Activated naive CD8-positive, alpha-beta T cell treated with anti-CD3 and anti-CD28 coated beads for 36 hours (primary cell): ENCODE data around the gene MAP3K6. TPM values are rescaled to one million over a fixed set of nuclear protein-coding genes. Genes with fewer than 3 reads are reported as not detected.
A peak's percentile ranks its signal among the peaks of the same experiment; 100 is the strongest.
"Not testable (repeated sequence)": the region's sequence is repeated elsewhere in the genome, so short reads cannot be mapped to it uniquely, and the experiment has no call there.

Experiments
- DNase-seq: peaks from one replicate; pipeline ENCODE4 v3.0.0; 2021
- H3K27ac Mint-ChIP-seq: one replicate; pipeline ENCODE4 v1.8.0; 2022; ENCODE audit warnings: mild to moderate bottlenecking, moderate library complexity, mixed read lengths
- H3K27me3 Mint-ChIP-seq: one replicate; pipeline ENCODE4 v1.8.0; 2022; ENCODE audit warnings: mild to moderate bottlenecking, mixed read lengths
- H3K36me3 Mint-ChIP-seq: one replicate; pipeline ENCODE4 v1.8.0; 2021; ENCODE audit warnings: mild to moderate bottlenecking, mixed read lengths
- H3K4me1 Mint-ChIP-seq: one replicate; pipeline ENCODE4 v1.8.0; 2021; ENCODE audit warnings: mixed read lengths
- H3K4me3 Mint-ChIP-seq: one replicate; pipeline ENCODE4 v1.8.0; 2022; ENCODE audit warnings: mild to moderate bottlenecking, moderate library complexity, mixed read lengths
- H3K9me3 Mint-ChIP-seq: one replicate; pipeline ENCODE4 v1.8.0; 2022; ENCODE audit warnings: mixed read lengths
- total RNA-seq, 2 experiments: library from RNA; stranded (reverse); gene quantifications; one replicate each; pipeline ENCODE4 v1.2.3, GENCODE V29; 2021

Gene MAP3K6
- 1 to 10 TPM; 3.0 to 4.5 TPM for total RNA-seq

DNA sequence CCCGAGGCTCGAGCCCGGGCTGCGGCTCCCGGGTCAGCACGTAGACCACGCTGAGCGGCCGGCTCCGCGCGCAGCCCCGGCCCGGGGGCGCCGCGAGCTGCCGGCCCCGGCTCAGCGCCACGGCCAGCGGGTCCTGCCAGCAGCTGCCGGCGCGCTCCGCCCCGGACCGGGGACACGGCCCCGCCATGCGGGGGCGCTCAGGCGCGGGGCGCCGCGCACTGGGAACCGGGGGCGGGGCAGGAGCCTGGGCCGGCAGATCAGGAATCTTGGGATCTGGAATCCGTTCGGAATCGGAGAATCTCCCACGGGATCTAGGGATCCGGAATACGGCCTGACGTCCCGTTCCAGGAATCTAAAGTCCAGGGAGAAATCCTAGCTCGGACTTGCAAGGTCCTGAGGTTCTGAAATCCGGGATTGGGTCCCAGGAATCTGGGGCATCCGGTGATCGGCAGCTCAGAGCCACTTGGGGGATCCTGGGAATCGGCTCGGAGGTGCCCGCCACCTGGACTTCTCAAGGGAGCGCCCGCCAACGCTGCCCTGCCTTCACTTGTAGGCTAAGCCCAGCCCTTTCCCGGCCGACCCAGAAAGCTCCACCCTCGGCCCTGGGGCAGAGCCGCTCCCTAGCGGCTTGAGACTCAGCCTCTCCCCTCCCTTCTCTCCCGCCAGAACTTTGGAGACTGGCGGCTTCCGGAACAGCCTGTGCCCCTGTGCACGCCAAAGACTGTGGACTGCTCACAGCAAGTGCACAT is at the start of gene MAP3K6:
TSS of gene MAP3K6 (minus strand) at position 551 of the 749 bp plus-strand sequence. CDS start at position 187, 364 bp downstream.
- H3K27ac Mint-ChIP-seq: peak within 1 kb of the TSS; percentile 69

DNA sequence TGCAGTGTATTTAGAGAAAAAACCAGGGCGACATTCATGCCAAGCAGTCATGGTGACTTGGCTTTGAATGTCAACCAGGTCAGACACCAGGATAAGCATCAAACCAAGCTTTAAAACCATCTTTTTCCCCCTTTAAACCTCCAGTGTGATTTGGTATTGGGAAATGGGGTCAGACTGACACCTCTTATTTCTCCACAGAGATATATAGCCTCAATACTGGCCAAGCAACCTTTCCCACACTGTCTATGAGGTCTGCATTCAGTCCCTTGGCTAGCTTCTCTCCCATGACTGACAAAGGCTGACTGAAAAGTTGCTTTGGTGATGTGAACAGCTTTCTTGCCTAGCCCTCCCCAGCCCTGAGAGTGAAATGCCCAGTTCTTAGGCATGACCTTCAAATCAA is 47.3 kb upstream of the MAP3K6 start:
- no peak for DNase-seq
- no peak overlapping the region for H3K4me3 Mint-ChIP-seq
- no peaks in the 10 kb centered on the region for H3K9me3 Mint-ChIP-seq
- no peaks in the 10 kb centered on the region for H3K27me3 Mint-ChIP-seq
- no peak overlapping the region for H3K27ac Mint-ChIP-seq
- peaks cover 27% of the 10 kb centered on the region for H3K36me3 Mint-ChIP-seq
- H3K4me1 Mint-ChIP-seq: peaks cover 27% of the 10 kb centered on the region

More for the DNA sequence above, at the start of gene MAP3K6:
- peak; percentile 49 for DNase-seq
- H3K9me3 Mint-ChIP-seq: no peaks in the 10 kb centered on the region
- peak within 1 kb of the TSS; percentile 84 for H3K4me3 Mint-ChIP-seq
- no peaks in the 10 kb centered on the region for H3K36me3 Mint-ChIP-seq
- peaks cover 27% of the 10 kb centered on the region for H3K4me1 Mint-ChIP-seq
- H3K27me3 Mint-ChIP-seq: no peaks in the 10 kb centered on the region

- no peaks in the 10 kb centered on the region for H3K9me3 Mint-ChIP-seq
- H3K27me3 Mint-ChIP-seq: no peaks in the 10 kb centered on the region
- no peak for DNase-seq
- H3K27ac Mint-ChIP-seq: peak overlapping the region; percentile 4
- H3K4me3 Mint-ChIP-seq: no peak overlapping the region
- H3K4me1 Mint-ChIP-seq: peaks cover 16% of the 10 kb centered on the region
- H3K36me3 Mint-ChIP-seq: peaks cover 28% of the 10 kb centered on the region
These were observed 46.2 kb upstream of the MAP3K6 start for GRCh38 chr1:27413004-27413403.

DNA sequence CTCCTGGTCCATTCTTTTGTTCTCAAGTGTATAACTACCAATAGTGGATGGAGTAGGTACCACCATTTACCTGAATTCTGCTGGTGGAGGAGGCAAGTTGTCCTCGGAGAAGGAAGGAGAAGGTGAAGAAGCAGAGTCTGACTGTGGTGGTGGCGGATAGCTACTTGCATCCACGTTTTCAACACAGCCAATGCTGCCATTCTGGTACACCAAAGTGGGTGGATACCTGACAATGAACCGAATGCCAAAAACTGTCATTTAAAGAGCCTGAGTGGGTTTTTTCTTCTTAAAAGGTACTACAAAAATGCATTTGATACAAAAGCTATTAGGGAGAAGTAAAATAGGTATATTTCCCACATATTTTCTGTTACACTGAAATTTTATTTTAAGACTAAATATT is 45.7 kb upstream of the MAP3K6 start:
- peaks cover 28% of the 10 kb centered on the region for H3K36me3 Mint-ChIP-seq
- H3K9me3 Mint-ChIP-seq: no peaks in the 10 kb centered on the region
- peaks cover 15% of the 10 kb centered on the region for H3K4me1 Mint-ChIP-seq
- H3K27ac Mint-ChIP-seq: no peak overlapping the region
- no peak overlapping the region for H3K4me3 Mint-ChIP-seq
- H3K27me3 Mint-ChIP-seq: no peaks in the 10 kb centered on the region
- DNase-seq: no peak

DNA sequence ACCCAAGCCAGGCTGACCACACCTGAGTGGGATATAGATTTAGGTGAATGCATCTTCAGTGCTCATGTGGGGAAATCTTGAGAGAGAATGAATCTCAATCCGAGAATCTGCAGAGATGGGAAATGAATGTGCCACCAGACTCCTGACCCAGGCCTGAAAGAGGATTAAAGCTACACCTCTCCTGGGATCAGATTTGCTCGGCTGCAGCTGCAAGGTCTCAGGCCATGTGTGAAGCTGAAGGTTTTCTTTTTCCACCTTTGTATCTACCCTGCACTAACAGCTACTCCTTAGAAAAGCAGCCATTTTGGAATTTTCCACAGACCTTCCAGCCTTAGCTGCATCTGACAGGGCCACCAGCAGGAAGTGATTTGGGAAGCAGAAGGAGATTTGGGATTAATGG is 43.9 kb upstream of the MAP3K6 start:
- Mint-ChIP-seq H3K4me1 (no peaks in the 10 kb centered on the region), H3K9me3 (no peaks in the 10 kb centered on the region), H3K36me3 (peaks cover 24% of the 10 kb centered on the region), H3K4me3 (no peak overlapping the region), H3K27ac (no peak overlapping the region), H3K27me3 (no peaks in the 10 kb centered on the region)
- DNase-seq: no peak

- H3K27ac Mint-ChIP-seq: no peak overlapping the region
- DNase-seq: no peak
- H3K27me3 Mint-ChIP-seq: no peaks in the 10 kb centered on the region
- no peaks in the 10 kb centered on the region for H3K4me1 Mint-ChIP-seq
- H3K4me3 Mint-ChIP-seq: no peak overlapping the region
- no peaks in the 10 kb centered on the region for H3K9me3 Mint-ChIP-seq
- peaks cover 20% of the 10 kb centered on the region for H3K36me3 Mint-ChIP-seq
These were observed 42.9 kb upstream of the MAP3K6 start for GRCh38 chr1:27409669-27410068.

DNA sequence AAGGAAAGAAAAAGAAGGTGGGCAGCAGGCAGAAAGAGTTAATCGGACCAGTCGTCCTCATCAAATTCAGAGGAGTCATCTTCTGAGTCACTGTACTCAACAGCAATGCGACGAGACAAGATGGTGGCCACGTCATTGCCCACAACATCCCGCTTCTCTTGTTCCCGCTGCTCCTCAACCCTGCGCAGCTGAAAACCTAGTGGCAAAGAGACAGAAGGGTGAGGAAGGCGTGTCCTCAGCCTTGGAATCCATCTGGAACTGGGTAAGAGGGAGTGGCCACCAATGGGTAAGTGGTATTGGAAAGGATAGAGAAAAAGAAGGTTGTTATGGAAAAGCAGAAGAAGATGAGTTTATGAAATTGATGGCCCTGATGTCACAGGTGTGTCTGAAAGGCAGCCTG is 41.4 kb upstream of the MAP3K6 start:
- DNase-seq: no peak
- H3K9me3 Mint-ChIP-seq: no peaks in the 10 kb centered on the region
- no peaks in the 10 kb centered on the region for H3K27me3 Mint-ChIP-seq
- H3K4me1 Mint-ChIP-seq: peaks cover 13% of the 10 kb centered on the region
- peaks cover 18% of the 10 kb centered on the region for H3K36me3 Mint-ChIP-seq
- no peak overlapping the region for H3K4me3 Mint-ChIP-seq
- peak overlapping the region; percentile 67 for H3K27ac Mint-ChIP-seq

- peaks cover 22% of the 10 kb centered on the region for H3K4me1 Mint-ChIP-seq
- H3K9me3 Mint-ChIP-seq, H3K27me3 Mint-ChIP-seq, DNase-seq, H3K4me3 Mint-ChIP-seq: not testable (repeated sequence)
- peaks cover 13% of the 10 kb centered on the region for H3K36me3 Mint-ChIP-seq
- peak overlapping the region; percentile 67 for H3K27ac Mint-ChIP-seq
These were observed 40.0 kb upstream of the MAP3K6 start for GRCh38 chr1:27406791-27407190.

GRCh38 chr1:27406362-27406680 is 39.6 kb upstream of the MAP3K6 start:
- Mint-ChIP-seq H3K4me1 (peaks cover 25% of the 10 kb centered on the region), H3K36me3 (peaks cover 13% of the 10 kb centered on the region), H3K9me3 (no peaks in the 10 kb centered on the region), H3K27ac (peak overlapping the region; percentile 56), H3K27me3 (no peaks in the 10 kb centered on the region), H3K4me3 (no peak overlapping the region)
- DNase-seq: no peak

DNA sequence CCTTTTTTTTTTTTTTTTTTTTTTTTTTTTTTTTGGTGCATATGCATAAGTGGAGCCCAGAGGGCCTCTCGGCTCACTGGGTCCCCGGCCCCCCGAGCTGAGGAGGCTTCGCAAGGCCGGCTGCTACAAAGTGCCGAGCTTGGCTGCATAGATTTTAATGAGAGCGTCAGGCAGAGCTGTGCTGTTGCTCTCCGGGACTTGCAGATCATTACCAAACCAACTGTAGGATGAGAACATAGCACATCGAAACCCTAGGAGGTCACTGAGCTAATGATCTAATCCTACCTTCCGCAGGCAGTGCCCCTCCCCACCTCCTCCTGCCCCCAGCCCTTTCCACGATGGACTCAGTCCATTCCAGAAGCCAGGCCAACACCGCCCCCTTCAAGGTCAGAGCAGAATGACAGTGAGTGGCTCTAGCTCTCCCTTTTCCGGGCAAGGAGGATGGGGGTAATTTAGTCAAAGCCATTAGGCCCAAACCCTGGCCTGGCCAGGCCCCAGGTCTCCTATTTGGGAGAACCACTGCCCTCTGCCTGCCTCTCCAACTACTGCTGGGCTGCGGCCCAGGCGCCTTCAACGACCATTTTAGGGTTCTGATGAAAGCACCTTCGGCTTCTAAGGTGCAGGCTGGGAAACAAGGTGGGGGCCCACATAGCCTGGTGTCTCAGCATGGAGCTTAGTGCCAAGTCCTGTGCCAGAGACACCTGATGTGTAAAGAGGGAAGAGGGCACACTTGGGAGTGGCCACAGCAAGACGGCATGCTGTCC is 39.0 kb upstream of the MAP3K6 start:
- H3K9me3 Mint-ChIP-seq: not testable (repeated sequence)
- H3K27ac Mint-ChIP-seq: peak overlapping the region; percentile 56

GRCh38 chr1:27405074-27405473 is 38.3 kb upstream of the MAP3K6 start:
- DNase-seq: no peak
- no peak overlapping the region for H3K4me3 Mint-ChIP-seq
- peaks cover 25% of the 10 kb centered on the region for H3K4me1 Mint-ChIP-seq
- peaks cover 10% of the 10 kb centered on the region for H3K36me3 Mint-ChIP-seq
- H3K27me3 Mint-ChIP-seq: no peaks in the 10 kb centered on the region
- no peaks in the 10 kb centered on the region for H3K9me3 Mint-ChIP-seq
- peak overlapping the region; percentile 84 for H3K27ac Mint-ChIP-seq

More for the DNA sequence above, 39.0 kb upstream of the MAP3K6 start:
- Mint-ChIP-seq H3K36me3 (peaks cover 11% of the 10 kb centered on the region), H3K4me1 (peaks cover 25% of the 10 kb centered on the region)
- H3K27me3 Mint-ChIP-seq, H3K4me3 Mint-ChIP-seq, DNase-seq: not testable (repeated sequence)

GRCh38 chr1:27403931-27404330 is 37.2 kb upstream of the MAP3K6 start:
- Mint-ChIP-seq H3K27me3 (no peaks in the 10 kb centered on the region), H3K4me1 (peaks cover 25% of the 10 kb centered on the region), H3K36me3 (peaks cover 10% of the 10 kb centered on the region), H3K9me3 (no peaks in the 10 kb centered on the region), H3K4me3 (peak overlapping the region; percentile 50), H3K27ac (peak overlapping the region; percentile 84)
- DNase-seq: no peak

DNA sequence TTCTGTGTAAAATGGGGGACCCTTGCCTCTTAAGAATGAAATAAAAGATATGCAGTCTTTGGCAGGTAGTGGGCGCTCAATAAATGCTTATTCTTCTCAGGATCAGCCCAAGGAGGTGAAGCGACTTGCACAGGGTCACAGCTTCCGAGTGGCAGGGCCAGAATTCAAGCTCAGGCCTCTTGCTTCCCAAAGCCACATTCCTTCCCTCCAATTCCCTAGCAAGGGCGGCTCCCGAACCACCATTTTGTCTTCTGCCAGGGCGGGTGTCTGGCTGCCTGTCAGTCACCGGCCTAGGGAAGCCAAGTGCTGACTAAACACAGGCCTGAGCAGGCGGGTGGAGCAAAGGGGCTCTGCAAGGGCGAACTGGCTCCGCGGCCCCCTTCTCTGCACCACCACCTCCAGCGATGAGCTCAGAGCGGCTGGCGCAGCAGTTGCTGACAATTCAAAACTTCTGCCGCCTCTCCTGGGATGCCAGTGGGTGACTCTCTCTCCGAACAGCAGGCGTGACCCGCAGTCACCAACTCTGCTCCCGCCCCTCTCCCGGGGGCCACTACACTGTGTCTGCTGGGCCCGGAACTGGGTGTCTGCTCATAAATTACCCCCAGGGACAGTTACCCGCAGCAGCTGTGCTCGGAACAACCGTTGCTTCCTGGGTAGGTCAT is 36.4 kb upstream of the MAP3K6 start:
- Mint-ChIP-seq H3K36me3 (peaks cover 6% of the 10 kb centered on the region), H3K9me3 (no peaks in the 10 kb centered on the region), H3K27me3 (no peaks in the 10 kb centered on the region), H3K4me3 (no peak overlapping the region), H3K27ac (peak overlapping the region; percentile 84), H3K4me1 (peaks cover 25% of the 10 kb centered on the region)
- DNase-seq: peak; percentile 51

DNA sequence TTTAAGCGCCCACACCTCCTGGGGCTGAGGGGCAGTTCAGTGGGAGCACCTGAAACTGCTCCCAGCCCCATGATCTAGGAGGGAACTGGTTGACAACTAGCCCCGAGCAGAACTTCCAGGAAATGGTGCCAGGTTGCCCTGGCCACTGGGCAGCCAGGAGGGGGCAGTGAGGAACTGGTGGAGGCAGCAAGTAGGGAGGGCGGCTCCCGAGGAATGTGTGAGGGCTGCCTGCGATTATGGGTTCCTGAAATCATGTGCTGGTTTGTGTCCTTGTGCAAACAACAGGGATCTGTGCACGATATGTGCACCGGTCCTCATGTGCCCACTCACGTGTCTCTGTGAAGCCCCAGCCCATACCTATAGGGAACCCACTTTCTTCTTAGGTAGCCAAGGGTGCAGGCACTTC is 35.6 kb upstream of the MAP3K6 start:
- Mint-ChIP-seq H3K4me1 (peaks cover 25% of the 10 kb centered on the region), H3K27ac (no peak overlapping the region), H3K9me3 (no peaks in the 10 kb centered on the region), H3K27me3 (no peaks in the 10 kb centered on the region), H3K36me3 (peaks cover 5% of the 10 kb centered on the region), H3K4me3 (no peak overlapping the region)
- DNase-seq: no peak

DNA sequence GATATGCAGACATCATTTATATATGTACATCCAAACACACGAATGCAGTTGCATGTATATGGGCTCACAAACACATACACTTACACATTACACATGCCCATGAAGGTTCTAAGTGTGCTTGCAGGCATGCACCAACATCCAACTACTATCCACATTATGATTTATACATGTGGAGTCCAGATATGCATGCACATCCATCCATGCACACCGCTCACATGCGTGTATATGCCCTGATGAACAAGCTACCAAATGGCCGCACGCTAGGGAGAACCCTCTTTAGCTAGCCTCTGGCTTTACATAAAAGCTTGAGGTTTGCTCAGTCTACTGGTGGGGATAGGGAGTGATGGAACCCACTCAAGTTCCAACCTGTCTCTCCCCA is 34.2 kb upstream of the MAP3K6 start:
- Mint-ChIP-seq H3K36me3 (peaks cover 1% of the 10 kb centered on the region), H3K4me3 (no peak overlapping the region), H3K27ac (no peak overlapping the region), H3K27me3 (no peaks in the 10 kb centered on the region), H3K9me3 (no peaks in the 10 kb centered on the region), H3K4me1 (peaks cover 25% of the 10 kb centered on the region)
- DNase-seq: no peak
